Activated CD8-positive, alpha-beta memory T cell treated with anti-CD3 and anti-CD28 coated beads, Interleukin-2, amount 10 ng/mL, durations not matched to agents 7 days and 5 days (primary cell): ENCODE measurements around the gene SEC61B. TPM values are rescaled to one million over a fixed set of nuclear protein-coding genes. Genes with fewer than 3 reads are reported as not detected.
A peak's percentile ranks its signal among the peaks of the same experiment; 100 is the strongest.

Experiments used
- ATAC-seq: fragments of 150-1000 bp; cut with Tn5 transposase; one replicate; pipeline ENCODE4 v1.10.0; 2021; ENCODE audit warnings: moderate library complexity
- CTCF ChIA-PET: fragments of 350-600 bp; sonication (Branson Sonifier 250); formaldehyde crosslinking; loops from one replicate; lab custom pipeline; 2021; ENCODE audit warnings: antibody characterized with exemption; lab: Charles Lee
- DNase-seq: peaks from one replicate; pipeline ENCODE4 v3.0.0-alpha.2; 2020
- H3K27ac Mint-ChIP-seq: one replicate; pipeline ENCODE4 v1.8.0; 2021; ENCODE audit warnings: mild to moderate bottlenecking, mixed read lengths
- H3K27me3 Mint-ChIP-seq: one replicate; pipeline ENCODE4 v1.8.0; 2021; ENCODE audit warnings: mixed read lengths
- H3K36me3 Mint-ChIP-seq: one replicate; pipeline ENCODE4 v1.8.0; 2021; ENCODE audit warnings: mild to moderate bottlenecking, mixed read lengths
- H3K4me1 Mint-ChIP-seq: one replicate; pipeline ENCODE4 v1.8.0; 2021; ENCODE audit warnings: mixed read lengths
- H3K4me3 Mint-ChIP-seq: one replicate; pipeline ENCODE4 v1.8.0; 2021; ENCODE audit warnings: mild to moderate bottlenecking, moderate library complexity, mixed read lengths
- H3K9me3 Mint-ChIP-seq: one replicate; pipeline ENCODE4 v1.8.0; 2022; ENCODE audit warnings: low read depth, mixed read lengths
- total RNA-seq, 2 experiments: library from RNA; stranded (reverse); gene quantifications; one replicate each; pipeline ENCODE4 v1.2.3, GENCODE V29; 2021

Gene SEC61B
- total RNA-seq, 2 experiments from 2014 or later: 101 to 154 TPM

DNA sequence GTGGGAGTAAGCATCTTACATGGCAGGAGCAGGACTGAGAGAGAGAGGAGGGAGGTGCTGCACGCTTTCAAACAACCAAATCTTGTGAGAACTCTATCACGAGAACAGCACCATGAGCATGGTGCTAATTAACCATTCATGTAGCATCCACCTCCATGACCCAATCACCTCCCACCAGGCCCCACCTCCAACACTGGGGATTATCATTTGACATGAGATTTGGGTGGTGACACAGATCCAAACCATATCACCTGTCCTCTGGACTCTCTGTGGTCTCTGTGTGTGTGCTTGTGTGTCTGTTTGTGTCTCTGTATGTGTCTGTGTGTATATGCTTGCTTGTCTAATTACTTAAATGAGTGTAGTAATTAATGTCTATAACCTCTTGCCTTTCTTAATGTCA lies 31.1 kb downstream of the SEC61B start:
- ATAC-seq: peak; percentile 14
- Mint-ChIP-seq H3K27ac (peak overlapping the region; percentile 91), H3K9me3 (no peaks in the 10 kb centered on the region), H3K4me1 (peaks cover 50% of the 10 kb centered on the region), H3K4me3 (peak overlapping the region; percentile 65), H3K36me3 (no peaks in the 10 kb centered on the region), H3K27me3 (no peaks in the 10 kb centered on the region)
- peak; percentile 60 for DNase-seq
- CTCF ChIA-PET: no interaction called here

DNA sequence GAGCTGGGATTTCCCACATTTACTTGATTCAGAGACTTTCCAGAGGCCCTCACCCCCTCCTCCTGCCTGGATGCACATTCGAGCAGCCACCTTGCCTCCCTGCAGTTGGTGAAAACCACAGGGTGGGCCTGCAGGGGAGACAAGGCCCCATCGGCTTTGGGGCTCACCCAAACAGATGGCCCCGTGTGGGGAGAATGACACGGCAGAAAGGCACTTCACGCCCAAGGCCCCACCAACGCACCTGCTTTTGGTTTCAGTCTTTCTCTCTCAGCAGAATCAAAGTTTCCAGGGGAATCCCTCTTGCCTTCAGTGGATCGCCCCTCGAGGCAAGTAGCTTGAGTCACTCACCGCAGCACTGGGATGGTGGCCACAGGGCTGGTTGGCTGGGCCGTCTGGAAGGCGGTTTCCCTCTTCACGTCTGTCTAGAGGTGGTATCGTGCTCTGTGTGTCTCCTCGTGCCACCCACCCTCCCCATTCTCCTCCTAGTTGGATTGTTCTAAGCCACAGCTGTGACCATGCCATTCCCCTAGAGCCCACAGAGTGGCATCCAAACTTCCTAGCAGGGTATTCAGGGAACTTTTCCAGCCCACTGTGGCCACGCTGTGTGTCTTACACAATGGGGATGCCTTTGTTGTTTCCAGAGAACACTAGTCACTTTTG lies 31.8 kb downstream of the SEC61B start:
- peak overlapping the region; percentile 65 for H3K4me3 Mint-ChIP-seq
- H3K27ac Mint-ChIP-seq: peak overlapping the region; percentile 91
- H3K36me3 Mint-ChIP-seq: no peaks in the 10 kb centered on the region
- CTCF ChIA-PET: interaction anchor here (0.8 to 1.6 kb wide), 6 partner anchors 11 to 541 kb away, joined by 3 to 6 read pairs (median 4); no protein-coding TSS in a partner anchor
- H3K27me3 Mint-ChIP-seq: no peaks in the 10 kb centered on the region
- DNase-seq: peak; percentile 92
- H3K4me1 Mint-ChIP-seq: peaks cover 48% of the 10 kb centered on the region
- ATAC-seq: peak; percentile 89
- H3K9me3 Mint-ChIP-seq: no peaks in the 10 kb centered on the region

DNA sequence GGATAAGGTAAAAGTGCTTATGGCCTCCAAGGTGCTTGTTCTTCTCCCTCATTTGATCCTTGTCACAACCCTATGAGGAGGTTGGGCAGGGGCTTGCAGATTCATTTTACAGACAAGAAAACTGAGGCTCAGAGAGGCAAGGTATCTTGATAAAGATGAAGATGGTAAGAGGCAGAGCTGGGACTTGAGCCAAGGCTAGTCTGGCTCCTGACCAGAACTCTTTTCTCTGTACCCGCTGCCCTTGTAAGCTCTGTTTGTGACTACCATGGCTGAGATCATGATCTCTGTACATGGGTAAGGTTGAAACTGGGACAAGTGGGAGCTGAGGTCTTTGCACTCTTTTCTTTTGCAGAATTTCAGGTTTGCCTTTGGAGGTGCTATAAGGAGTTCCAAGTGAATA lies 33.6 kb downstream of the SEC61B start:
- CTCF ChIA-PET: interaction anchor here (1.1 kb wide), 3 partner anchors 24 to 71 kb away, joined by 3 to 4 read pairs (median 3); no protein-coding TSS in a partner anchor
- Mint-ChIP-seq H3K4me3 (no peak overlapping the region), H3K9me3 (no peaks in the 10 kb centered on the region), H3K36me3 (no peaks in the 10 kb centered on the region), H3K27me3 (no peaks in the 10 kb centered on the region), H3K4me1 (peaks cover 44% of the 10 kb centered on the region), H3K27ac (no peak overlapping the region)
- ATAC-seq (no peak), DNase-seq (no peak)

DNA sequence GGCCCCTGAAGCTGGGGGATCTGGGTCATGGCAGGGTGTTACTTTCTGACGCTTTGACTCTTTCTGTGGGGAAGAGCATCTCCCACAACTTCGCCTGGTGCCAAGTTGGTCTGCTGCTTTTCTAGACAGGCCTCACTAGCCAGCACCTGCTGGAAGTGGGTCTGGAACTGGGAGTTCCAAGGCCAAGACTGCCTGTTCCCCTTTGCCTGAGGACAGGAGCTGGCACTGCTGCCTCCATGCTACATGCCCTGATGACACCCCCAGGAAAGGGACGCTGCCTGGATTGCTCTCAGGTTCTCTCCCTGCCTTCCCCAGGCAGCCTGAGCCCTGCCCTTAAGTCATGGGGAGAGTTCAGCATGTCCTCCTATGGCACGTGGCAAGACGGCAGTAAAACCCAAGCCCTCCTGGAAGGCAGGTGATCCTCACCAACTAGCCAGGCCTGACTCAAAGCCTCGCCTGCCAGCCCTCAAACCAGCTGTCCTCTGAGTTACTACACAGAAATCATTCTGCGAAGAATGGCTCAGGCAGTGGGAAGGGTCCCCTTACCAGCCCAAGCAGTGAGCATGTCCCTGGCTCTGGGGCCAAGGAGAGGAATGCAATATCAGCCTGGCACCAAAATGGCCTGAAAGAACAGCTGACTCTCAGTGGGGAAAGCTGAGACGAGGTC lies 35.8 kb downstream of the SEC61B start:
- DNase-seq (no peak), ATAC-seq (no peak)
- no peak overlapping the region for H3K4me3 Mint-ChIP-seq
- H3K27me3 Mint-ChIP-seq: no peaks in the 10 kb centered on the region
- no peaks in the 10 kb centered on the region for H3K36me3 Mint-ChIP-seq
- peaks cover 30% of the 10 kb centered on the region for H3K4me1 Mint-ChIP-seq
- CTCF ChIA-PET: interaction anchor here (1.1 kb wide), 1 partner anchor 26 kb away, joined by 4 read pairs; no protein-coding TSS in a partner anchor
- H3K9me3 Mint-ChIP-seq: no peaks in the 10 kb centered on the region
- no peak overlapping the region for H3K27ac Mint-ChIP-seq

DNA sequence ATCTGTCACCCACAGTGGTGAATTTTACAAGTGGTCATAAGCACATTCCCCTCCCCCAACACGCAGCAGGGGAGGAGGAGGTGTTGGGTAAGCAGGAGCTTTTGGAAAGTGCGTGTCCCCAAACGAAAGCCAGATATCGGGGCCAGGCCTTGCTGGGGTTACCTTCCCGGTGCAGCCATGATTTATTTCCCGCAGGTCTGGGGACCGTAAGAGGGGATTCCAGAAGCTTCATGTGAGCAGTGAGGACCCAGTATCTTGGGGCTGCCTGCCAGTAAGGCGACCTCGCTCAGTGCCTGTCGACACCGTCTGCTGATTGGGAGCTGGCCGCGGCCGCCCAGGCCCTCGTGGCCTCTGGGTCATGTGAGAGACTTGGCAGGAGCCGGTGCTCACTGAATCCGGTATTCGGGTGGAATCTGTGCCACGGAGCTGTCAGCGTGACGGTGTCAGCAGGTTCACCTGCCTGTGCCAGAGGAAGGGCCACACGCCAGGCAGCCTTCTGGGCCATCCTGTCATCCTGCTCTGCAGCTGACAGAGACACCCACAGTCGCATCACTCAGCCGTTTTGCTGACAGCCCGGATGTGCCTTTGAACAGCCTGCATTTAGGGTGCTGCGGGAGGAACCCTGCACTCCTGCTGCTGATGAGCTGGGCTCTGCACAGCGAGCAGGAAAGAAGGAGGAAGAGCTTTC lies 37.3 kb downstream of the SEC61B start:
- CTCF ChIA-PET: interaction anchor here (0.7 to 1.6 kb wide), 3 partner anchors 25 to 75 kb away, joined by 3 to 4 read pairs (median 4); no protein-coding TSS in a partner anchor
- Mint-ChIP-seq H3K4me1 (peaks cover 20% of the 10 kb centered on the region), H3K4me3 (peak overlapping the region; percentile 25), H3K27ac (peak overlapping the region; percentile 87), H3K36me3 (no peaks in the 10 kb centered on the region), H3K9me3 (no peaks in the 10 kb centered on the region), H3K27me3 (no peaks in the 10 kb centered on the region)
- peak; percentile 89 for ATAC-seq
- peak; percentile 77 for DNase-seq

DNA sequence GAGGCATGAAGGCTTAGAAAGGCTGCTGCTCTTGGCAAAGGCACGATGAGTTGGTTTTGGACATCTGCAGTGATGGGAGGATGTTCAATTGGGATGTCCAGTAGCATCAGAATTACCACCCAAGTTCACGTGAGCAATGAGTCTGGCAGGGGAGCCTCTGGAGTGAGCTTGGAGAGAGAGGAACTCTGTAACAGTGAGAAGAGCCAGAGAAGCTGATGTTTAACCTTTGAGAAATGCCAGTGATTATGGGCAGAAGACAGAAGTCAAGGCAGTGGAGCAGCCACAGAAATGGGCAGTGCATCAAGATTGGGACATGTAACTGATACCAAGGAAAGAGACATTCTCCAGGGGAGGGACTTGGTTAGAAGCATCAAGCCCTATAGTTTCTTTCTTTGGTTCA lies 39.8 kb downstream of the SEC61B start:
- no peaks in the 10 kb centered on the region for H3K9me3 Mint-ChIP-seq
- DNase-seq (no peak), ATAC-seq (no peak)
- H3K27me3 Mint-ChIP-seq: no peaks in the 10 kb centered on the region
- H3K27ac Mint-ChIP-seq: no peak overlapping the region
- H3K4me1 Mint-ChIP-seq: peaks cover 23% of the 10 kb centered on the region
- H3K4me3 Mint-ChIP-seq: no peak overlapping the region
- CTCF ChIA-PET: interaction anchor here (0.6 to 1.3 kb wide), 2 partner anchors 21 to 331 kb away, joined by 3 to 4 read pairs; no protein-coding TSS in a partner anchor
- no peaks in the 10 kb centered on the region for H3K36me3 Mint-ChIP-seq

DNA sequence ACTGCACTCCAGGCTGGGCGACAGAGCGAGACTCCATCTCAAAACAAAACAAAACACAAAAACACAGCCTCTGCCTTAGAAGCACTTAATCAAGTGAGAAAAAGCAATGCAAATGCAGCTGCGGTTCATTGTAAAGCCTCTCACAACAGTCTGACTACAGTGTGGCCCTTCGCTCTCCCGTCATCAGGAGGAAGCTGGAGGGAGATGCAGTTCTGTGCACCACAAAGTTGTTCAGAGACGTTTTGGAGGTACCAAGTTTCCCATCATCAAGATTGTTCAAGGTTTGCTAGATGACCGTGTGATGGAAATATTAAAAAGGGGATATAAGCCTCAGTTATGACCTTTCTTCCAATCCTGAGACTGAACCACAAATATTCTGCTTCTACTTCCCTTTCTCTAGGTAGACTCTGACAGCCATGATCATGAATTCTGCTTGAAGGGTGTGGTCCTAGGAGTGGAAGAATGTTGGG lies 40.9 kb downstream of the SEC61B start:
- Mint-ChIP-seq H3K9me3 (no peaks in the 10 kb centered on the region), H3K4me1 (peaks cover 26% of the 10 kb centered on the region), H3K27ac (no peak overlapping the region), H3K36me3 (no peaks in the 10 kb centered on the region), H3K27me3 (no peaks in the 10 kb centered on the region), H3K4me3 (no peak overlapping the region)
- CTCF ChIA-PET: interaction anchor here (1.3 kb wide), 1 partner anchor 22 kb away, joined by 3 read pairs; no protein-coding TSS in a partner anchor
- no peak for DNase-seq
- ATAC-seq: no peak

DNA sequence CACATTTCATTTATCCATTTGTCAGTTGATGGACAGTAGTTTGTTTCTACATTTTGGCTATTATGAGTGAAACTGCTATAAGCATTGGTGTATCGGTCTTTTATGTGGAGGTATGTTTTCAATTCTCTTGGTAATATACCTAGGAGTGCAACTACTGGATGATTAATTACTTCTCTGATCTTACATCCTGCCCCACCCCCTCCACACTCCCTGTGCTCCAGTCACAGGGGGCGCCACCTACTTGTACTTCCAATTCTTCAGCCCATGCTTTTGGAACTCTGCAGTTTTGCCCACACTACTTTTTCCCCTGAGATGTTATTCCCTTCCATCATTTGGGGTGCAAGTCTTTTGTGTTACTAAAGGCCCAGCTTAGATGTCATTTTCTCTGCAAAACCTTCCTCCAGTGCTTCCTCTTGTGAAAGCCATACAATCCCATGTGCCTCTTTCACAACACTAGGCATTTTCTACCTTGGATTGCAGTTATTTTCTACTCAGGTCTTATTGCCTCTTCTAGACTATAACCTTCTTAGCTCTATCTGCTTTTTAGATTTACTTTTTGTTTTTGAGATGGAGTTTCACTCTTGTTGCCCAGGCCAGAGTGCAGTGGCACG lies 42.1 kb downstream of the SEC61B start:
- no peak overlapping the region for H3K27ac Mint-ChIP-seq
- H3K27me3 Mint-ChIP-seq: no peaks in the 10 kb centered on the region
- no peak for DNase-seq
- no peaks in the 10 kb centered on the region for H3K9me3 Mint-ChIP-seq
- peaks cover 24% of the 10 kb centered on the region for H3K4me1 Mint-ChIP-seq
- H3K4me3 Mint-ChIP-seq: no peak overlapping the region
- H3K36me3 Mint-ChIP-seq: no peaks in the 10 kb centered on the region
- ATAC-seq: no peak
- CTCF ChIA-PET: interaction anchor here (1.5 kb wide), 1 partner anchor 101 kb away, joined by 4 read pairs; no protein-coding TSS in a partner anchor

DNA sequence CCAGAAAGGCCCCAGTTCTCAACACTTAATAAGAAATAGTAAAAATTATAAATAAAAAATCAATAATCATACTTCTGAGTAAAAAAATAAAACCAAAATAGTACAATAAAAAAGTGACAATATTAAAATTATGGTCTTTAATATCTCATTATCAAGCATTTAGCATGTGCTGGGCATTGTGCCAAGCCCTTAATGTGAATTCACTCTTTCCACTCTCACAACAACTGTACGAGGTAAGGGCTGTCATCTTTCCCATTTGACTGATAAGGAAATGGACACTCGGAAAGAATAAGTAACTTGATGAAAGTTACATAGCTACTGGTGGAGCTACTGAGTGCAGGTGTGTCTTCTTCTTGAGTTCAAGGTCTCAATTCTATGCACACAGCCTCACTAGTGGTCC lies 43.6 kb downstream of the SEC61B start:
- Mint-ChIP-seq H3K36me3 (no peaks in the 10 kb centered on the region), H3K27ac (no peak overlapping the region), H3K4me3 (no peak overlapping the region), H3K27me3 (peaks cover 13% of the 10 kb centered on the region), H3K4me1 (peaks cover 17% of the 10 kb centered on the region), H3K9me3 (no peaks in the 10 kb centered on the region)
- DNase-seq (no peak), ATAC-seq (no peak)
- CTCF ChIA-PET: interaction anchor here (0.6 to 1.5 kb wide), 9 partner anchors 32 to 1331 kb away, joined by 3 to 7 read pairs (median 4); no protein-coding TSS in a partner anchor

DNA sequence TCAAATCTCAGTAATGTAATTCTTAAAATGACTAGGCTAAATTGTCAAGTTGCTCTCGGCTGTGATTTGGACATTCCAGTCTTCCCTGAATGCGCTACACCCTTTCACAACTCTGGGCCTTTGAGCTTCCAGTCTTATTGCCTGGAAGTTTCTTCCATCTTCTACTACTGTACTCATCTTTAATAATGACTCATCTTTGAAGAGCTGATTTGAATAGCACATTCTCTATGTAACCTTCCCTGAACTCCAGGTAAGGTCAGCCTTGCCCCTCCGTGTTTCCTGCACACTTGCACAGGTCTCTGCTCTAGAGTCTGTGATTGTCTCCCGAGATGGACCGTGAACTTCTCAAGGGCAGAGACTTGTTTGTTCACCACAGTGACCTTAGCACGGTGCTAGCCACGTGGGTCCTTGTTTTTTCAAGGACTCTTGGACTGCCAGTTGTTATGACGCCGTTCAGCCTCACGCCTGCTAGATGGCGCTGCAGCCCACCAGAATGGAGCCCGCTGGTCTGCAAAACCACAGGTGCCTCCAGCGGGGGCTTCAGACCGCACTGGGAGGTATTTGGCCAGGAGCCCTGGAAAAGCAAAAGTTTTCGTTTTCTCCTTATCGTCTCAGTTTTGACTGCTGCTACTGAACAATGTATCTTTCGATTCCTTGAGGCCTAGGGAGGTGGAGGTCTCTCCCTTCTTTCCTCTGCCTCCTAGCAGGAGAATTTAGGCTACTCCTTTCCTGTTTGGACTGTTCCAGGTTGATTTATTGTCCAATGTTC lies 44.4 kb downstream of the SEC61B start:
- no peaks in the 10 kb centered on the region for H3K36me3 Mint-ChIP-seq
- H3K9me3 Mint-ChIP-seq: no peaks in the 10 kb centered on the region
- H3K27me3 Mint-ChIP-seq: peaks cover 17% of the 10 kb centered on the region
- ATAC-seq (peak; percentile 83), DNase-seq (peak; percentile 83)
- H3K4me3 Mint-ChIP-seq: no peak overlapping the region
- CTCF ChIA-PET: interaction anchor here (0.6 to 1.4 kb wide), 7 partner anchors 32 to 1330 kb away, joined by 3 to 7 read pairs (median 3); no protein-coding TSS in a partner anchor
- H3K27ac Mint-ChIP-seq: no peak overlapping the region
- H3K4me1 Mint-ChIP-seq: peaks cover 15% of the 10 kb centered on the region

DNA sequence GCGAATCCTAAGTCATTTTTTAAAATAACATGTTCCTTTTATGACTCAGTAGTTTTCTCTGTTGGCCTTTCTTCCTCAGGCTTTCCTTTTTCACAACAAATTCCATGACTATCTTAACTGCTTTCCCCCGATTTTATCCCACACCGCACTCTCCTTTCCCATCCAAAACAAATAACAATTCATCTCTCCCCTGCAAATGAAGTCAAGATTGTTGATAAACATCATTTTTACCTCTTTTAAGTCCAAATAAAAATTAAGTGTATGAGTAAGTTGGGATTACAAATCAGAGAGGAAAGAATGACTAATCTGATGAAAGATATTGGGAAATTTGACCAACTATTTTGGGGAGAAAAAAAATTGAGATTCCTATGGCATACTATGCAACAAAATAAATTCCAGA lies 47.3 kb downstream of the SEC61B start:
- no peak overlapping the region for H3K4me3 Mint-ChIP-seq
- H3K36me3 Mint-ChIP-seq: no peaks in the 10 kb centered on the region
- no peak for DNase-seq
- H3K4me1 Mint-ChIP-seq: peaks cover 11% of the 10 kb centered on the region
- ATAC-seq: no peak
- H3K9me3 Mint-ChIP-seq: no peaks in the 10 kb centered on the region
- CTCF ChIA-PET: no interaction called here
- no peak overlapping the region for H3K27ac Mint-ChIP-seq
- H3K27me3 Mint-ChIP-seq: peaks cover 19% of the 10 kb centered on the region

DNA sequence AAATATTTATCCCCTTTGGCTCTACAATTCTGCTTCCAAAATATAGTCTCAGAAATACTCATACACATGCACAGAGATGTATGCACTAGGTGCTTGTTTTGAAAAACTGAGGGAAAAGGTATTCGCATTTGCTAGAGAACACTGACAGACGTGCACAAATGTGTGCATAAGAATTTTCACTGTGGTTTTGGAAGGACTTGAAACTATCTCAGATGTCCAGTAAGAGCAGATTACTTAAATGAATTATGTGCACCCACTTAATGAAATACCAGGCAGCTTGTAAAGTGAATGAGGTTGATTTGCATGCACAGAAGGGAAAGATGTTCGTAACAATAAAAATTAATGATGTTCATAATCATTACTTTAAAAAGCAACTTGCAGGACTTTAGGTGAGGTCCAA lies 48.4 kb downstream of the SEC61B start:
- peaks cover 11% of the 10 kb centered on the region for H3K4me1 Mint-ChIP-seq
- DNase-seq (no peak), ATAC-seq (no peak)
- peaks cover 19% of the 10 kb centered on the region for H3K27me3 Mint-ChIP-seq
- no peaks in the 10 kb centered on the region for H3K9me3 Mint-ChIP-seq
- H3K36me3 Mint-ChIP-seq: no peaks in the 10 kb centered on the region
- H3K27ac Mint-ChIP-seq: no peak overlapping the region
- H3K4me3 Mint-ChIP-seq: no peak overlapping the region
- CTCF ChIA-PET: no interaction called here
